NCI-H226 (cell line): ENCODE data around the gene CEBPZOS.

Source experiments
- DNase-seq: peaks from one replicate; pipeline ENCODE4 v3.0.0-alpha.2; 2015

Gene CEBPZOS

DNA sequence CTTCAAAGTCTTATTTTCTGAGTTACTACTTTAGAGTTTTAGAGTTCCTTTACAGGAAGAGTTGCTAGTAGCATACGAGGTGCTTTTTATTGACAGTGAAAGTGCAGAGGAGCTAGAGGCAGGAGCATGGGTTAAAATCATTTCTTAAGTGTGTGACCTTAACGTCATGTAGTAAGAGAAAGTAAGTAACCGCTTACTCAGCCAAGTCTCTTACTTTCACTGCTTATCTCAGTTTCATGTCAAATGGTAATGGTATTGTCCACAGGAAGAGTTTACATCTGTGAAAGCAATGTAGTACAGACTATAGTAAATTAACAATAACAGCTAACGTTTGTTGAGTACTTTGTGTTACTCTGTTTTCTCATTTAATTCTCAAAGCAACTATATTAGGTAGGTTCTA, 47.7 kb downstream of the CEBPZOS start:
- no peak for DNase-seq

DNA sequence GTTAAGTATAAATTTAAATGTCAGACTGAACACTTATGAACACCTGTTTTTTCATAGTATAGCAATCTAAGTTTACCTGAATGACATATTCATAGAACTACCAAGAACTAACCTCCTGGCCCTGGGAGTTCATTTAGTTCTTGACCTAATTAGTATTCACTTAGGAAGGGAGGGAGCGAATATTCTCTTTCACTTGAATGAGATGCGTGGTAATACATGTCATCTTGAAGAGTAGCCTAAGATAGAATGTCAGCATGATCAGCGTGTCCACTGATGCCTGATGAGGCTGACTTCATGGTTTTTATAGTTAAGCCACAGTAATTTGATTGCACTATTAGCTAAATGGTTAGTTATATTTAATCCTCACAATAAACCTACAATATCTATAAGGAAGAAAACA, 48.5 kb downstream of the CEBPZOS start:
- DNase-seq, result no peak

DNA sequence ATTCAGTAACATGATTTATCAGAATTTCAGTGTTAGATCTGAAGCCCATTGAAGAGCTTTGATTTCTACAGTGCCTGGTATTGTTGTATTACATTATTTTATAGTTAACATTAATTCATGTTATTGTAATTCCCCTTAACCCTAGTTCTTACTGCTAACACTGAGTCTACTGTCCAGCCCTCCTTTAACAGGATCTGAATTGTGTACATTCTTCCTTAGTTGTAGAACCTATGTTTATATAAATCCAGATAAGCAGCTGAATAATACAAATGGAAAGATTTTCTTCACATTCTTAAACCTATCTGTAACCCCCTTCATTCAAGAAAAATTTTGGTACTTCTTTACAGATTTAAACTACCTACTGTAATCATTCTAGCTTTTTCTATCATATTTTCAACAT, 49.9 kb downstream of the CEBPZOS start:
- DNase-seq, result no peak

GRCh38 chr2:37250869-37251740, 54.8 kb downstream of the CEBPZOS start:
- no peak for DNase-seq
